Glutamatergic neuron (in vitro differentiated cells): ENCODE measurements around the gene OR4D1. TPM values are rescaled to one million over a fixed set of nuclear protein-coding genes. Genes with fewer than 3 reads are reported as not detected.

Experiments
- DNase-seq: peaks from one replicate; pipeline ENCODE4 v3.0.0; 2022
- H3K27ac Mint-ChIP-seq: one replicate; pipeline ENCODE4 v1.8.0; 2020; ENCODE audit warnings: mild to moderate bottlenecking, mixed read lengths, inconsistent platforms; ENCODE audit not compliant: unreplicated experiment
- H3K27me3 Mint-ChIP-seq: one replicate; pipeline ENCODE4 v1.8.0; 2020; ENCODE audit warnings: mild to moderate bottlenecking, moderate library complexity, mixed read lengths, inconsistent platforms; ENCODE audit not compliant: unreplicated experiment
- H3K36me3 Mint-ChIP-seq: one replicate; pipeline ENCODE4 v1.8.0; 2020; ENCODE audit warnings: mild to moderate bottlenecking, mixed read lengths, inconsistent platforms; ENCODE audit not compliant: unreplicated experiment
- H3K4me1 Mint-ChIP-seq: one replicate; pipeline ENCODE4 v1.8.0; 2020; ENCODE audit warnings: mild to moderate bottlenecking, low read depth, mixed read lengths, inconsistent platforms; ENCODE audit not compliant: unreplicated experiment
- H3K4me3 Mint-ChIP-seq: one replicate; pipeline ENCODE4 v1.8.0; 2020; ENCODE audit warnings: mild to moderate bottlenecking, mixed read lengths, inconsistent platforms; ENCODE audit not compliant: unreplicated experiment
- H3K9me3 Mint-ChIP-seq: one replicate; pipeline ENCODE4 v1.8.0; 2020; ENCODE audit warnings: mild to moderate bottlenecking, moderate library complexity, mixed read lengths, inconsistent platforms; ENCODE audit not compliant: unreplicated experiment
- CTCF ChIP-seq: fragments of 200-600 bp; sonication (generic); IDR thresholded peaks from one replicate; pipeline ENCODE4 v1.5.0; 2021; ENCODE audit not compliant: partially characterized antibody, unreplicated experiment
- total RNA-seq: library from RNA; stranded (reverse); fragmentation: NEBNext Ultra II Directional; extraction: Animal tissue kit (Norgen Biotek cat#: 25700); gene quantifications from one replicate; pipeline ENCODE4 v1.2.1, GENCODE V29; 2021; ENCODE audit not compliant: unreplicated experiment

Gene OR4D1
- total RNA-seq, 1 donor from 2014 or later, result not detected

DNA sequence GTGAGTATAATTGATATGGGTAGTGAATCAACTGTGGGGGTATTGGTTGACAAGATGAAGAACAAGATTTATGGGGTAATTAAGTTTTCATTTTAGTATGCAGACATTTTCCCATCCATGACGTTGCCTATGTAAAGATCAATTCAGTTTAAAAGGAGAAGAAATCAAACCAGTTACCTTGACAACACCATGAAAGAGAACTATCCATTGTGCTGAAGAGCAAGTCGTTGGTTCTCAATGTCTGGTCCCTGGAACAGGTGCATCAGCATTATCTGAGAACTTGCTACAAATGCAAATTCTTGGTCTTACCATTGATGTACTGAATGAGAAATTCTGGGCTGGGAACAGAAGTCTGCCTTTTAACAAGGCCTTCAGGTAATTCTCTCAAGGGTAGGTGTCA is 17.8 kb downstream of the OR4D1 start:
- no peak for DNase-seq
- Mint-ChIP-seq H3K4me1 (no peaks in the 10 kb centered on the region), H3K27ac (no peak overlapping the region), H3K36me3 (no peaks in the 10 kb centered on the region), H3K27me3 (peaks cover 4% of the 10 kb centered on the region), H3K9me3 (no peaks in the 10 kb centered on the region), H3K4me3 (no peak overlapping the region)
- TF ChIP-seq CTCF, result no peak

DNA sequence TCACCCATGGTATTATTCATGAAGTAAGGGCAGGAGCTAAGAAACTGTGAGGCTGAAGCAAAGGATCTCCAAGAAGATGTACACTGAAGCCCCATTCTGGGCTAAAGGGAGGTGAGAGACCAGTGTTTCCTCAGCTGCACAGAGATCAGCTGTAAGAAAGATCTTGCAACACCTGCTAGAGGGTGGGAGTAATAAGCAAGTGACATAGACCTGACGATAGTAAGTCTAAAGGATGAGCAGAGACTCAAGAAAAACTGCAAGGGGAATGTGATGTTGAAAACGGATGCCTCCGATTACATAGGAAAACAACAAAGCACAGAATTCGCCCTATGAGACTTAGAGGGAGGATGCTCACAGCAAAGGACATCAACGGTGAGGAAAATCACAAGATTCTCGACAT is 18.5 kb downstream of the OR4D1 start, which contains the start of gene OR4D2:
Gene OR4D2 (plus strand): TSS at position 301 of the 400 bp plus-strand sequence. CDS start 2,674 bp downstream, outside the sequence.
- Mint-ChIP-seq H3K36me3 (no peaks in the 10 kb centered on the region), H3K4me3 (no peak within 1 kb of the TSS), H3K27ac (no peak within 1 kb of the TSS), H3K9me3 (no peaks in the 10 kb centered on the region), H3K4me1 (no peaks in the 10 kb centered on the region), H3K27me3 (peaks cover 4% of the 10 kb centered on the region)
- no peak for TF ChIP-seq CTCF
- DNase-seq, result no peak

GRCh38 chr17:58170622-58171021 is 22.4 kb downstream of the OR4D1 start:
- no peaks in the 10 kb centered on the region for H3K9me3 Mint-ChIP-seq
- H3K27me3 Mint-ChIP-seq, result peaks cover 4% of the 10 kb centered on the region

DNA sequence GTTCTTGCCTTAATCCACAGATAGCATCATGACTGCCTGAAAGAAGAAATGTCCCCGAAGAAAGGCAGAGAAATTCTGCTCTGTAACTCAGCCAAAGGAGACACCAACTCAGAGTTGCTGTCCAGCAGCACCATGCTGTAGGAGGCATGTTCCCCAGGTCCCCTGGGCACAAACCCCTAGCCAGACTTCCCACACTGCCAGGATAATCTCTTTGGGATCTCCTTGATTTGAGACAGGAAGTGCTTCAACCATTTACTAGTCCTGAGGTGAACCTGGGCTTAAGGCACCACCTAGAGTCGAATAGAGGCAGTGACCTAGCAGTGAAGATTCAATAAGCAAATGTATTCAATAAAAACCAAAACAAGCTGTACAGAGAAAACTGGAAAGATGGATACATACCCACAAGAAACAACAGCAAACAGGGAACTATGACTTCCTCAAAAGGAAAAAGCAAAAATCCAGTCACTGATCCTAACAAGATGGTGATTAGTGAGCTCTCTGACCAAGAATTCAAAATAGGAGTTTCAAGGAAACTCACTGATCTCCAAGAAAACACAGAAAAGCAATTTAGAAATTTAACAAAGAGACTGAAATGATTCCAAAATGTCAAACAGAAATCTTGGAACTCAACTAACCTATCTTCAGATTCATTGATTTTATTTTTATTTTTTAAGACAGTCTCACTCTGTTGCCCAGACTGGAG is 24.3 kb downstream of the OR4D1 start:
- Mint-ChIP-seq H3K9me3 (no peaks in the 10 kb centered on the region), H3K36me3 (no peaks in the 10 kb centered on the region), H3K27me3 (peaks cover 2% of the 10 kb centered on the region), H3K4me1 (no peaks in the 10 kb centered on the region), H3K4me3 (no peak overlapping the region), H3K27ac (no peak overlapping the region)
- DNase-seq, result no peak
- no peak for TF ChIP-seq CTCF

More at GRCh38 chr17:58170622-58171021, 22.4 kb downstream of the OR4D1 start:
- H3K36me3 Mint-ChIP-seq, result no peaks in the 10 kb centered on the region
- no peak for TF ChIP-seq CTCF
- no peak for DNase-seq
- no peak overlapping the region for H3K4me3 Mint-ChIP-seq
- no peak overlapping the region for H3K27ac Mint-ChIP-seq
- H3K4me1 Mint-ChIP-seq, result no peaks in the 10 kb centered on the region

DNA sequence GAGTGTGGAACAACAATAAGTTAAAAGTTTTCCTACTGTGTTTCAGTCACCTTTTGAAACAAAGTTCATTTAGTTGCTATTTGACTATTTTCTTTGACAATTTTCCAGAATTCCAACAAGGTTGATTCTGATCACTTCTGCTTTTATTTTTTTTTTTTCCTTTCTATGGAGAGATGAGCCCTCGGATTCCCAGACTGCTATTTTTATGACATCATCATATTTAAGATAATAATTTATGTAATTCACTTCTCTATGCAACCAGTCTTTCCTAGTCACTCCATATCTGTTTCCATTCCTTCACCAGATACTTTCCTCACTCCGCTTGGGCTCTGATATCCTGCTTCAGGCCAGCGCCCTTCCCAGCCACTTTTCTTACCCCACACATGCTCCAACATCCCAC is 26.7 kb downstream of the OR4D1 start:
- Mint-ChIP-seq H3K27ac (no peak overlapping the region), H3K36me3 (no peaks in the 10 kb centered on the region), H3K27me3 (no peaks in the 10 kb centered on the region), H3K9me3 (no peaks in the 10 kb centered on the region), H3K4me3 (no peak overlapping the region), H3K4me1 (no peaks in the 10 kb centered on the region)
- no peak for DNase-seq
- TF ChIP-seq CTCF, result no peak
